Activated CD4-positive, alpha-beta T cell treated with anti-CD3 and anti-CD28 coated beads for 24 hours (primary cell): ENCODE data around the gene EPHA1.

Experiments
- DNase-seq, 2 donors: peaks; one replicate each; pipeline ENCODE4 v3.0.0-alpha.2; 2020; ENCODE audit warnings: low read depth in 2 of 2

EPHA1 gene

DNA sequence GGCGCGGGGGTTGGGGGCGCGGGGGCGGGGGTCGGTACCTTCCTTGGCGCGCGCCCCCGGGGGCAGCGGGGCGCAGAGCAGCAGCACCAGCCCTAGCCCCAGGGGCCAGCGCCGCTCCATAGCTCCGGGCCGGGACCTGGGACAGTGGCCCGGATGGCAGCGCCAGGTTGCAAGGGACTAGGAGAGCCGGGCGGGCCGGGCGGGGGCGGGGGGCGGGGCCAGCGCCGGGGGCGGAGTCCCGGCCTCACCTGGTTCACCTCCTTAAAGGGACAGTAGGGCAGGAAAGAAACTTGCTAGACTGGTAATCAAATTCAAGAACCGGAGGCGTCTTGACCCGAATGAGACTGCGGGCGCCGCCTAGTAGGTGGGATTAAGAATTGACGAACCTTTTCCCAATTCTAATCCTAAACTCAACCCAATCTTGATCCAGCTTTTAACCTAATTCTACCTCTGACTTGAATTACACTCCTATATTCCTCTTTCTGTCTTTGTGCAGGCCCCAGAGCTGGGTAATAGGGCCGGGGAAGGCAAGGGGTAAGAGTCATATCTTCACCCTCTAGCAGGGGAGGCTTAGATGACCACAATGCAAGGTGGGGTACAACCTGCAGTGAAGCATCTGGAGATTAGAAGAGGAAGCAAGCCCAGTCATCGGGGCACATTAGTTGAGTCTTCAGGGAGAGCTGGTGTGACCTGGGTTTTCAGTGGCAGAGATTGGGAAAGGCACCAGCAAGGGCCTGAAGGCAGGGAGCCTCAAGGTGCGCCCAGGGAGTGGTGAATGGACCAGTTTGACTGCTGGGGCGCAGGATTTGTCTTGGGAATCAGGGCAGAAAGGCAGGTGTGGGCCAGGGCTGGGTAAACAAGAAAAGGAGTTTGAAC, at the start of gene EPHA1:
Gene EPHA1, minus strand, starts transcription at position 171 of the 876 bp plus-strand sequence. Its CDS starts 51 bp downstream, at position 120.
- DNase-seq: peak in 1 of 2 donors; percentile 33

DNA sequence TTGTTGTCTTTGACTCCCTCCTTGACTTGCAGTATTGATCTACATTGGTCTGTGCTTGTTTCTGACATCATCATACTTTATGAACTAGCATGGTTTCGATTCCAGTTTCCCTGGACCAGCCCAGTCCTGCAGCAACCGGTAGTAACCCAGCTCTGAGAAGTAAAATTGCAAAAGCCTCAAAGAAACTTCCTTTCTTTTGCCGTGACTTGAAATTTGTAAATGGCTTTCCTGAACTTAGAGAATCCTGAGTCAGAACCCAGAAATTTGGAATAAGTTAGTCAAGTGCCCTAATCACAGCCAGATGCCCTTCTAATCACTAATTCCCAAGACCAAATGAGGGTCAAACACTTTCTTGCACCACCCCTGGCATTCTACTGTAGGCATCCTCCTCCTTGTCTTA, 49.6 kb upstream of the EPHA1 start:
- DNase-seq: no peak

DNA sequence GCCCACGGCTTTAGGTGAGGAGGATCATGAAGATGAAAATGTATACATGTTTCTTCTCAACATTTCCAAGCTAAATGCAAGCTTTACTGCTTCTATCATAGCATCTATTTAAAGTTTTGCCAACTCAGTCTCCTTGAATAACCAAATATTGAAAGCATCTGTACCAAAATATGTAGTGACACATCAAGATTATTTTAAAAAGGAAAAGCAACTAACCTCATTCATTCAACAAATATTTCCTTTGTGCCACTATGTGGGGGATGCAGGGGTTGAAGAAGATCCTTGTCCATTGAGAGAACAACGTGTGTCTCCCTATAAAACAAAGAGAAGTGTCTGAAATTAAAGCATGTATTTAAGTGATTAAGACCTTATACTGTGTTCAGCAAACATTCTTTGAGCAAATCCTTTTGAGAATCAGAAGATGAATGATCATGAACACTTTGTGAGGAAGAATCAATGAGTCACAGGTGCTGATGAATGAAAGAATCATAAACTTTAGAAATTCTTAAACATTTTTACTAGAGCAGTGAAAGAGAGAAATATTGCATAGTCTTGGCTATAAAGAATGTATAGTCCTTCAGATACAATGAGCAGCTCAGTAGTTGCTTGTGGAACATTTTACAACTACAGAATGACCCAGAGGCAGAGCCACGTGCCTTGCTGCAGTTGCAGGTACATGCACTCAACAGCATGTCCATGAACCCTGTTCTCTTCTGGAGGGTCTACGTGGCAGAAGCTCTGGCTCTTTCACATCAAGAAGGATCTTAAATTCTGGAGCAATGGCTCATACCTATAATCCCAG, 48.5 kb upstream of the EPHA1 start:
- no peak for DNase-seq

DNA sequence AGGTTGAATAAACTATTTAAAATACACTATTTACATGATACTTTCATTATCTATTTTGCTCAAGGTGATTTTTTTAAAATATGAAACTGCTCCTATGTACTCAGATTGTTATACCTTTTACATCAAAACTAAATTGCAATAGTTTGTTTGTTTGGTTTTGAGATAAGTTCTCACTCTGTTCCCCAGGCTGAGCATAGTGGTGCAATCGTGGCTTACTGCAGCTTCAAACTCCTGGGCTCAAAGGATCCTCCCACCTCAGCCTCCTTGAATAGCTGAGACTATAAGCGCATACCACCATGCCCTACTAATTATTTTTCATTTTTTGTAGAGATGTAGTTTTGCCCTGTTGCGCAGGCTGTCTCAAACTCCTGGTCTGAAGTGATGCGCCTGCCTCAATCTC, 47.3 kb upstream of the EPHA1 start:
- no peak for DNase-seq

DNA sequence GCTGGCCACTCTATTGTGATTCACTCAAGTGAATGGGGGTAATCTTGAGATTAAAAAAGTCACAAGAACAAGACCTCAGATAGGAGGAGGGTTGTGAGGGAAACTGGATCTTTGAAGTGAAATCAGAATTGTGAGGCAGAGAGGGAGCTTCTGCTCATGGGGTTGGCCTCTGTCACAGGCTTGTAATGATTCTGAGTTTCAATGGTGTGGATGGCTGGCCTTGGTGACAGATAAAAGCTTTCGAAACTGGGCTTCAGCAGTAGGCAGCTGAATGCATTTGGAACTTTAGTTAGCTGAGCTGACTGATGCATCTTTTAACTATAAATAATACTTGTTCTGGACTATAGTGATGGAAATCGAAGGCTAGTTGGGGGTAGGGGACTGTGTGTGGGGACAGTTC, 46.8 kb upstream of the EPHA1 start:
- no peak for DNase-seq

DNA sequence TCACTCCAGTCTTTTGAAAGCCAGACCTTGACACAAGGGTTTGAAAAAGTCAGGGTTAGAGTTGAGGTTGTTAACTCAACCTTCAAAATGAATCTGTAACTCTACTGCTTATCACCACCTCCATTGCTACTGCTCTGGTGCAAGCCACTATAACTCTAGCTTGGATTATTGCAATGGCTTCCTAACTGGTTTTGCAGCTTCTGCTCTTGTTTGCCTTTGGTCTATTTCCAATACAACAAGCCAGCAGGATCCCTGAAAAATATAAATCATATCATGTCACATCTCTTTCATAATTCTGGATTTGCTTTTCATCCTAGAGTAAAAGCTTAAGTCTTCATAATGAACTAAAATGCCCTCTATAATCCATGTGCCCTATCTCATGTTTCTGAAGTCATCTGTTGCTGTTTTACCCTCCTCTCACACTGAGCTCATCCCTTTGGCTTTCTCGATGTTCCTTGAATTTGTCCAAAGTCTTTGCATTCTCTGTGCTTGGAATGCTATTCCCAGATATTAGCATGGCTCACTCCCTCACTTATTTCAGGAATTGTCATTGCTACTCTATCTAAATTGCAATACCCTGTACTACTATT, 45.5 kb upstream of the EPHA1 start:
- DNase-seq: no peak

DNA sequence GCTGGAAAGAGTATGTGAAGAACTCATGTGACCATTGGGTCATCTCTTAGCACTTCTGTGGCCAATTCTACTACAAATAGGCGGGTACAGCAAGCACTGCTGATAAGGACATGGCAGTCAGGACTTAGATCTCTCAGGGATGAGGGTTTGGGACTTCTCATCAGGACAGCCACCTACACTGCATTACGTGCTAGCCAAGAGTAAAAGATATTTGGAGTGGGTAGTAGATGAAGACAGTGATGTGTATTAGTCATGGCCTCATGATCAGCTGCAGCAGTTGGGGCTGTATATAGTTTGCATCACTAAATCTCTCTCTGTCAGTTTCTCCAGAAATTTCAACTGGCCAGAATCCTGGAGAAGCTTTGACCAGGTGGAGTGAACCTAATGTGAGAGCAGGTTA, 43.8 kb upstream of the EPHA1 start:
- no peak for DNase-seq

DNA sequence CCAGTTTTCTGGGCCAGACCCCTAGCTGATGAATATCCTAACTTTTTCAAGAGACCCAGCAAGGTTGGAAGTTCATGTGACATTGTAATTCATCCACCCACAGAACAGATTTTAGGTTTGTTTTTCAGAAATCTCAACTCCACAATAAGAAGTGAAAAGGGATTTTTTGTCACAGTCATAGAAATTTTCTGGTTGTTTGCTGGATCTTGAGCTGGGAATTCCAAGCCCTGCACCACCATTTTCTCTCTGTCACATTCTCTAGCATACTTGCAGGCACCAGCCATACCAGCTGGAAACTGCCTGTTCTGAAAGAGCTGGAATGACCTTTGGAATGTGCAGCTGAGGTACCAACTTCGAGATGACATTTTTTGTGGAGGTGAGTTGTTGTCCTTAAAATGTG, 43.1 kb upstream of the EPHA1 start:
- DNase-seq: no peak

DNA sequence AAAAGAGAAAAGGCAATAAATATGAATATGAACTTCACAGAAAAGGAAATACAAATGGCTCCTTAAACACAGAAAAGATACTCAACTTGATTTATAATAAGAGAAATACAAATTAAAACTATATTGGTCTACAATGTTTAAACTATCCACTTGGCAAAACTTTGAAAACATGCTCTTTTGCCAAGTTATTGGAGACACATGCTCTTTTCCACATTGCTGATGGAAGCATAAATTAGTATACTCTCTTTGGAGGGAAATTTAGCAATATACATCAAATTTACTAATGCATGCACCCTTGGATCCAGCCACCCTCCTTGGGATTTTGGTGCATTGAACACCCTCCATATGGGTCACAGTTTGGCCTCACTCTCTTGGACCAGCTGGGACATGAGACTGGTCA, 42.5 kb upstream of the EPHA1 start:
- no peak for DNase-seq

DNA sequence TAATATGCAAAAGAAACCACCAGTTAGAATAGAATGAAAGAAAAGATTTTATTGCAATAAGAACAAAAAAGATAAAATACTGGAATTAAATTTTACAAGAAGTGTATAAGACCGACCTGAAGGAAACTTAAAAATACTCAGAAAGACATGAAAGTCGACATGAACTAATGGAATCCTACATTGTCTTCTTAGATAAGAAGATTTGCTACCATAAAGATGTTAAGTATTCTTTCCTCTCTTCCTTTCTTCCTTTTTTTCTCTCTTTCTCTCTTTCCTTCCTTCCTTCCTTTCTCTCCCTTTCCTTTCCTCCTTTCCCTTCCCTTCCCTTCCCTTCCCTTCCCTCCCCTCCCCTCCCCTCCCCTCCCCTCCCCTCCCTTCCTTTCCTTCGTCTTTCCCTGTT, 41.1 kb upstream of the EPHA1 start:
- DNase-seq: no peak

DNA sequence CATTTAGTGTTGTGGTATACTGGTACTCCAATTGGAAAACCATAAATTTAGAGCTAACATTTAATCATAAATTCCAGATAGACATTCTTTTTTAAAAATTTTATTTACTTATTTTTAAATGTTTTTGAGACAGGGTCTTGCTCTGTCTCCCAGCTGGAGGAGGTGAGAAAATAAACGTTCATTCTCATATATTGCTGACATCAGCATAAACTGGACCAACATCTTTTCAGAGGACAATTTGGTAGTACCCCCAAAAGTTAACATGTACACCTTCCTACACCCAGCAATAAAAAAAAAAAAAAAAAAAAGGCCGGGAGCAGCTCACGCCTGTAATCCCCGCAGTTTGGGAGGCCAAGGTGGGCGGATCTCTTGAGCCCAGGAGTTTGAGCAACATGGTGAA, 39.8 kb upstream of the EPHA1 start:
- DNase-seq: no peak

DNA sequence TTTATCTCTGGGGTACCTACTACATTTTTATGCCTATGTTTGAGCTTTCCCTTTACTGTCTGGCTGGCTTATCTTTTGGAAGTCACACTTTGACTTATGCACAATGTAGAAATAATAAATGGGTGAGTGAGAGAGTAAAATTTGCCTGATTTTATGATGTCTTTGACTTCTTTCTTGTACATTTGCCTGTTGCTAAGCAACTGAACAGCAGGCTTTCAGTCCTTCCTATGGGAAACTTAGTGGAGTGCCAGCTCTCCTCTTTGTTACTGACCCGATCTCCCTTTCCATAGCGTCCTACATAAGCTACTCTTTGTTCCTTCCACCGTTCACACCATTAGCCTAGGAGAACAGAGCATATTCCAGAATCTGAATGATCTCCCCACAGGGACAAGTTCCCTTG, 38.8 kb upstream of the EPHA1 start:
- no peak for DNase-seq

DNA sequence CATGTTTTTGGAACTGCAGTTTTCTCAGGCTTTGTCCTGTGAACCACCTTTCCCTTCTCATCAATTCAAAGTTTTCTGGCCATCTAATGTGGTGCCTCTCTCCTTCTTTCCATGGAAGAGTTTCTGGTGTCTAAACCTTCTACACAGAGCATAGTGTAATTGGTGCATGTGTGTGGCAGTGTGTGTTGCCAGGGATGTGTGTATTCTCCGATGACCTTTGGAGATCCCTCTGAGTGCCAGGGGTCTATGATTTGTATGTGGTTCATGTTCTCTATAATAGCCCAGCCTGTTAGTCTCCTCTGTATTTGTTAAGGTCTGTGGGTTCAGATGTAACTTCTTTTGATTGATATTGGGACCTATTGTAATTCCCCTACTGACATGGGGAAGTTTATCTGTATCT, 36.1 kb upstream of the EPHA1 start:
- DNase-seq: no peak

DNA sequence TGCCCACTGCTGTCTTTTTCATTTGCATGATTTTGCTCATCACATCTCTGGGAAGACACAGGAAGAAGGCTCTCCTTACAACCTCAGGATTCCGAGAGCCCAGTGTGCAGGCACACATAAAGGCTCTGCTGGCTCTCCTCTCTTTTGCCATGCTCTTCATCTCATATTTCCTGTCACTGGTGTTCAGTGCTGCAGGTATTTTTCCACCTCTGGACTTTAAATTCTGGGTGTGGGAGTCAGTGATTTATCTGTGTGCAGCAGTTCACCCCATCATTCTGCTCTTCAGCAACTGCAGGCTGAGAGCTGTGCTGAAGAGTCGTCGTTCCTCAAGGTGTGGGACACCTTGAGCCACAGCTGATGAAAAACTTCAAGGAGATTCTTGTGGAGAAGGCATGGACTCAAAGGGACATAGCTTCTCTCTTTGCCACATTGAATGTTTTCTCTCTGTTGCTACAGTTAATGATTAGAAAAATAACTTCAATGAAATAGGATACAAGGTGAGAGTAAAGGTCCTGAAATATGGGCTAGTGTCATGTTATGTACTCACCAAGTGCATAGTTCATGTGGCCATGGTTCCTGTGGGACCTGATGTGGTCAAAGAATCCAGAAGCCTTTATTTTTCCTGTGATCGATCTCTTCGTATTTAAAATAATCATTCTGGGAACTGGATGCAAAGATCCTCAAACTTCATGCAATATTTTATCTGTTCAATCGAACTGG, 35.6 kb upstream of the EPHA1 start:
- no peak for DNase-seq

DNA sequence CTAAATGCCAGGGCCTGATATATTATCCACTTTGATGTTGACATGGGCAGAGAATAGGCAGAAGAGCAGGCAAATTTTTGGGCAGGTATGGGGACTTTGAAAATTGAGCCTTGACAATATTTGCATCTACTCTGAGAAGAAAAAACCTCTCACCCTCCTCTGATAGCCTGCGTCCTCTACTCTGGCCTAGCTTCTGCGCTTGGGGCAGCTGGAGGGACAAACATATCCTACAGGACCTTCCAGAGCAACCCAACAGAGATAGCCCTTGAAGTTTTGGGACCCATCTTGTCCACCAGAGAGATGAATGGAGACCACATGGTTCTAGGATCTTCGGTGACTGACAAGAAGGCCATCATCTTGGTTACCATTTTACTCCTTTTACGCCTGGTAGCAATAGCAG, 34.5 kb upstream of the EPHA1 start, which contains the start of gene TAS2R60:
Gene TAS2R60, plus strand, starts transcription at position 301 of the 400 bp plus-strand sequence. Its CDS starts 0 bp downstream, at position 301.
- DNase-seq: no peak

DNA sequence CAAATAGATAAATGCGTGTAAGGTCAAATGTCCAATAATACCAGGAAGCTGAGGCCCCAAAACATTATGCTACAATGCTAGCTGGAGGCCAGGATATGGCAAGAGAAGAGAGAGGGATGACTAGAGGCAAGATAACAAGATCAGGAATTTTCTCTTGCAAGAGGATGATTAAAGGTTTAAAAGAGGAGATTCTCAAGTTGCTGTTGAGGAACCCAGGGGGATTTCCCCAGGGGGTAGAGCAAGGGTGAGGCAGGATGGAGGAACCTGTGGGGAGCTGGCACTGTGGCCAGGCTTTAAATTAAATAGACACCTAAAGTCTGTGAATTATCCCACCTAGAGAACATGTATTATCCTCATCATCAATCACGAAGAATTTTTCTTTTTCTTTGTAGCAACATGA, 31.2 kb upstream of the EPHA1 start:
- DNase-seq: no peak

DNA sequence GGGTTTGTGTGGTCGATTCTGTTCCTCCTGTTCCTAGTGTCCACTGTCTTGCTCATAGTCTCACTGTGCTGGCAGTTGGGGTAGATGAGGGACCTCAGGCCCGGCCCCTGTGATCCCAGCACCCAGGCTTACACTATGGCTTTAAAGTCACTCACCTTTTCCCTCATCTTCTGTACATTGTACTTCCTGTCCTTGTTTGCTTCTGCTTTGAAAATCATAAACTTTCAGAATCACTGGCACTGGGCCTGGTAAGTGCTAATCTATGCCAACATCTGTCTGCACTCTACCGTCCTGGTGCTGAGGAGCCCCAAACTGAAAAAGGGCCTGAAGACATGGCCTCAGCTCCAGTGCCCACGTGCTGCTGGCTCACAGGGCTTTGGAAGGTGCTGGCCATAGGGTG, 28.9 kb upstream of the EPHA1 start:
- no peak for DNase-seq

DNA sequence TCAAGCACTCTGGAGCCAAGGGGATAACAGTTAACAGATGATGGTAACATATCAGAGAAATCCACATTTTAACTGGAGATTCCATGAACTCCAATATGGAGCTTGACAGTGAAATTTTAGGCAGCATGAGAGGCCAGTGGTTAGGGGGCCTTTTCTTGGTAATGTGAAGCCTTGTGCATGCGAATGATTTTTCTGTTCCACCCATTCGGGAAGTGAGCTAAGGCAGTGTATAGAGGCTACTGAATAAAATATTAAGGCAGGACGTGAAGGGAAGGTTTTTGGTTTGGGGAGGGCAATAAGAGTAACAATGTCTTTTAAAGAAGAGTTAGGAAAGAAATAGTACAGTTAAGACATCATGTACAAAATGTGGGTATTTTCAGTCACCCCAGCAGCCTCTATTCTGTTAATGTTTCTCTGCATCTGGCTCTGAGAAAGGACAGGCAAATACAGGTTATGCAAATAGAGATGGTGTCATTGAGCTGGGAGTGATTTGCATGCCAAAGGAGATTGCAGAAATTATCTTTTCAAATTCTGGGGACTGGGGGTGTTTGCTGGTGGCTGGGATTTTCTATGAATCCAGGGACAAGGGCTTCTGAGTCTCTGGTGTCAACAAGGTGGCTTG, 27.8 kb upstream of the EPHA1 start:
- DNase-seq: no peak

DNA sequence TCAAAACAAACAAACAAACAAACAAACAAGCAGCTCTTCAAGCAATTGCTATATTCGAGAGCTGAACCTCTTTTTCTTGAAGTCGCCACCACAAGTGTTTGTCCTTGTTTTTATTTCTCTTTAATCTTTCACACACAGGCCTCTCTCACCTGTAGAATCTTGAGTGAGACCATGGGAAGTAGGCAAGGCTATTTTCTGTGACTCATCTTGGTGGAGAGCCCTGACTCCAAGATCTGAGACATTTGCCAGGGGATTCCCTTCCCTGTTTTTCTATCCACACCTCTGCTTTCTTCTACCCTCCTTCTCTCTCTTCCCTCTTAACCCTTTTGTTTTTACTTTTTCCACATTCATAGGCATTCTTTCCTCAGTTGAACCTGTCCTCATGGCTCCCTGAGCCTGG, 26.6 kb upstream of the EPHA1 start:
- no peak for DNase-seq

DNA sequence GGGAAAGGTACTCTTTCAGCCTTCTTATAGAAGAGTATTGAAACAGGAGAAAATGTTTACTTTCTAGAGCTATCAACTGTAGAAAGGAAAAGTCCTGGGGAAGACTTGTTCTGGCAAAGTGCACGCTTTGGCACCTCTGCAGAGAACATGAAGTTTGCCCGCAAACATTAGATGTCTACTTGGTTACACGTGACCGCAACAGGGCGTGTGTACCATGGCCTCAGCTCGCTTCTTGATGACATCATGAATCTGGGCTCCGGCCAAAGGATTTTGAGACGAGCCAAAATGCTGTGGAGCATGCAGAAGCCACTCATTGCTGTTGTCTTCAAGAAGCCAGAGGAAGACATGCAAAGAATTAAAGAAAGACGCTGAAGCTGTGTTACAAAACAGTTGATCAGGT, 26.0 kb upstream of the EPHA1 start:
- no peak for DNase-seq

DNA sequence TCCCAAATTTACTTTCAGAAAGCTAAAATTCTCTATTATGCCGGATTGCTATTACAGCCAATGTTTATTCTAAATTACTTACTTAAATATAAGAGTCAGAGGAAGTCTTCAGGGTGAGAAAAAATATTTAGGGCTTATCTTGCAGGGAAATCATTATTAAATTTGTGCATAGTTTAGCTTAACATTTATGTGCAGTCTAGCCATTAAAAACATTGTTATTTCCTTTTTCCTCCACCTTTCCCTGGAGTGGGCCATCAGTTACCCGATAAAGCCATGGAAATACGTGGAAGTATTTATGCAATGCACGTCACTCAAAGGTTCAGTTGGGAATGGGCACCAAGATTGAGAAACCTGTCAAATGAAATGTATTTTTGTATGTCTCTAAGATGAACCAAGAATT, 25.1 kb upstream of the EPHA1 start:
- DNase-seq: no peak
